Measurements from ENCODE around the gene SIGLEC7.

GRCh38 chr19:51181377-51181912 is 39.3 kb downstream of the SIGLEC7 start:
- TF ChIP-seq, protein P1, sequence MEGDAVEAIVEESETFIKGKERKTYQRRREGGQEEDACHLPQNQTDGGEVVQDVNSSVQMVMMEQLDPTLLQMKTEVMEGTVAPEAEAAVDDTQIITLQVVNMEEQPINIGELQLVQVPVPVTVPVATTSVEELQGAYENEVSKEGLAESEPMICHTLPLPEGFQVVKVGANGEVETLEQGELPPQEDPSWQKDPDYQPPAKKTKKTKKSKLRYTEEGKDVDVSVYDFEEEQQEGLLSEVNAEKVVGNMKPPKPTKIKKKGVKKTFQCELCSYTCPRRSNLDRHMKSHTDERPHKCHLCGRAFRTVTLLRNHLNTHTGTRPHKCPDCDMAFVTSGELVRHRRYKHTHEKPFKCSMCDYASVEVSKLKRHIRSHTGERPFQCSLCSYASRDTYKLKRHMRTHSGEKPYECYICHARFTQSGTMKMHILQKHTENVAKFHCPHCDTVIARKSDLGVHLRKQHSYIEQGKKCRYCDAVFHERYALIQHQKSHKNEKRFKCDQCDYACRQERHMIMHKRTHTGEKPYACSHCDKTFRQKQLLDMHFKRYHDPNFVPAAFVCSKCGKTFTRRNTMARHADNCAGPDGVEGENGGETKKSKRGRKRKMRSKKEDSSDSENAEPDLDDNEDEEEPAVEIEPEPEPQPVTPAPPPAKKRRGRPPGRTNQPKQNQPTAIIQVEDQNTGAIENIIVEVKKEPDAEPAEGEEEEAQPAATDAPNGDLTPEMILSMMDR (IDR thresholded peaks at IDR 0.05): no peak
- no peak for TF ChIP-seq POLR2A (IDR thresholded peaks at IDR 0.05)

All from heart left ventricle (tissue), 13 donors.